Stimulated activated CD4-positive, alpha-beta T cell treated with anti-CD3 and anti-CD28 coated beads, Interleukin-12 subunit alpha, Interleukin-12 subunit beta, amount 100 ng/mL, for 48 hours (primary cell): ENCODE measurements around the gene PLCG2.
"Not testable (repeated sequence)": the region's sequence is repeated elsewhere in the genome, so short reads cannot be mapped to it uniquely, and the experiment has no call there.

Experiments
- DNase-seq, 3 donors: peaks; one replicate each; pipeline ENCODE4 v3.0.0-alpha.2; 2020; ENCODE audit warnings: low read depth in 2 of 3, low spot score in 1 of 3

The PLCG2 gene

GRCh38 chr16:81786868-81787267 is 7.8 kb downstream of the PLCG2 start:
- DNase-seq, result no peak

- DNase-seq, result no peak
Observed at GRCh38 chr16:81787659-81788058, 8.6 kb downstream of the PLCG2 start.

- no peak for DNase-seq
Observed at GRCh38 chr16:81790277-81790676, 11.2 kb downstream of the PLCG2 start.

- DNase-seq, result no peak
Observed at GRCh38 chr16:81790830-81791435, 11.8 kb downstream of the PLCG2 start.

- DNase-seq, result no peak
Observed at GRCh38 chr16:81792828-81793227, 13.7 kb downstream of the PLCG2 start.

GRCh38 chr16:81795193-81795592 is 16.1 kb downstream of the PLCG2 start:
- DNase-seq, result no peak

GRCh38 chr16:81796035-81796434 is 16.9 kb downstream of the PLCG2 start:
- no peak for DNase-seq

GRCh38 chr16:81796583-81797346 is 17.7 kb downstream of the PLCG2 start:
- DNase-seq, result no peak

GRCh38 chr16:81797443-81797842 is 18.4 kb downstream of the PLCG2 start:
- DNase-seq, result no peak

GRCh38 chr16:81798311-81799137 is 19.4 kb downstream of the PLCG2 start:
- DNase-seq, result peak in 2 of 3 donors; percentile 21 to 27

GRCh38 chr16:81799138-81799504 is 20.0 kb downstream of the PLCG2 start:
- no peak for DNase-seq

- not testable (repeated sequence) for DNase-seq
Observed at GRCh38 chr16:81801724-81802123, 22.6 kb downstream of the PLCG2 start.

- no peak for DNase-seq
Observed at GRCh38 chr16:81803332-81803731, 24.2 kb downstream of the PLCG2 start.

GRCh38 chr16:81804134-81804610 is 25.1 kb downstream of the PLCG2 start:
- no peak for DNase-seq

- DNase-seq, result no peak
Observed at GRCh38 chr16:81806696-81807095, 27.6 kb downstream of the PLCG2 start.

- DNase-seq, result no peak
Observed at GRCh38 chr16:81807767-81808358, 28.8 kb downstream of the PLCG2 start.

- no peak for DNase-seq
Observed at GRCh38 chr16:81808933-81809480, 29.9 kb downstream of the PLCG2 start.

GRCh38 chr16:81809567-81809966 is 30.5 kb downstream of the PLCG2 start:
- no peak for DNase-seq

- DNase-seq, result no peak
Observed at GRCh38 chr16:81810361-81810760, 31.3 kb downstream of the PLCG2 start.

- DNase-seq, result no peak
Observed at GRCh38 chr16:81810894-81811538, 31.9 kb downstream of the PLCG2 start.

GRCh38 chr16:81813648-81814047 is 34.6 kb downstream of the PLCG2 start:
- DNase-seq, result no peak
